K562 (cell line): Measurements from ENCODE around the gene CALY. TPM values are rescaled to one million over a fixed set of nuclear protein-coding genes. Genes with fewer than 3 reads are reported as not detected.

ENCODE experiments used
- ATAC-seq: fragments of 200-7000 bp; cut with Tn5 transposase; 3 replicates; pipeline ENCODE4 v1.9.1; 2020; ENCODE audit warnings: moderate library complexity
- BruUV-seq: library from RNA; stranded (reverse); fragments of 400-500 nt; replicated peaks from 2 replicates; lab custom pipeline; 2021; lab: Mats Ljungman, UMichigan
- CTCF ChIA-PET: fragments of 300-600 bp; formaldehyde crosslinking; extraction: SDS; loops from one replicate; lab custom pipeline; 2021; ENCODE audit warnings: low intra/inter-chr PET ratio; lab: Yijun Ruan, JAX
- POLR2A ChIA-PET: fragments of 300-600, 350-650 bp; sonication (Branson Sonifier 250); formaldehyde crosslinking; extraction: SDS; loops from one replicate; lab custom pipeline; 2021; ENCODE audit warnings: antibody characterized with exemption, inconsistent platforms; lab: Yijun Ruan, JAX
- DNase-seq, 4 experiments: peaks; one replicate each; pipeline versions ENCODE4 v3.0.0 to v3.0.0-alpha.2; 2011 to 2018; ENCODE audit warnings: low spot score in 3 of 4, mixed read lengths in 3 of 4; ENCODE audit errors: extremely low read depth in 1 of 4
- FAIRE-seq: peaks from 2 replicates; lab custom pipeline; 2011; peaks lifted over from hg19 to GRCh38; lab: Jason Lieb, UNC
- H2AFZ ChIP-seq: 2 replicates; pipeline ENCODE4 v1.6.0; 2011; ENCODE audit warnings: low read depth, low read length, control low read depth, inconsistent platforms
- H3K27ac ChIP-seq: fragments of 200-600 bp; 3 replicates; pipeline ENCODE4 v1.8.0; 2011; ENCODE audit warnings: low read depth, mild to moderate bottlenecking, control low read depth, inconsistent platforms, low read length, moderate library complexity, mixed read lengths; ENCODE audit errors: extremely low read depth
- H3K27me3 ChIP-seq, 2 experiments: fragments of 300-600 bp in 1 of 2; 2 replicates in 1 of 2; 3 replicates in 1 of 2; pipeline versions ENCODE4 v1.6.0 to v1.8.0; 2011; ENCODE audit warnings: inconsistent platforms in 2 of 2, low read length in 2 of 2, mild to moderate bottlenecking in 1 of 2, mixed read lengths in 1 of 2, moderate library complexity in 1 of 2; ENCODE audit not compliant: control insufficient read depth in 2 of 2, insufficient read depth in 2 of 2
- H3K36me3 ChIP-seq: fragments of 300-600 bp; 3 replicates; pipeline ENCODE4 v1.8.0; 2011; ENCODE audit warnings: mild to moderate bottlenecking, low read length, inconsistent platforms; ENCODE audit not compliant: control insufficient read depth, insufficient read depth
- H3K4me1 ChIP-seq, 2 experiments: fragments of 200-600 bp in 1 of 2; replicated peaks in 1 of 2; 2 replicates in 1 of 2; 3 replicates in 1 of 2; pipeline versions ENCODE4 v1.5.1 to v1.8.0; 2011; ENCODE audit warnings: inconsistent platforms in 2 of 2, low read length in 2 of 2, mild to moderate bottlenecking in 1 of 2, mixed read lengths in 1 of 2, moderate library complexity in 1 of 2; ENCODE audit not compliant: control insufficient read depth in 2 of 2, insufficient read depth in 2 of 2
- H3K4me2 ChIP-seq: 2 replicates; pipeline ENCODE4 v1.6.1; 2011; ENCODE audit warnings: low read length, control low read depth, inconsistent platforms, mixed read lengths; ENCODE audit not compliant: insufficient read depth
- H3K4me3 ChIP-seq: fragments of 200-600 bp; sonication (generic), shearing (Covaris generic); 2 replicates; pipeline ENCODE4 v1.5.1; 2016; ENCODE audit warnings: control low read depth, inconsistent platforms
- H3K79me2 ChIP-seq: fragments of 200-600 bp; 3 replicates; pipeline ENCODE4 v1.8.0; 2011; ENCODE audit warnings: low read length, inconsistent platforms; ENCODE audit not compliant: control insufficient read depth, insufficient read depth
- H3K9ac ChIP-seq, 2 experiments: 2 replicates each; pipeline versions ENCODE4 v1.6.0 to v1.6.1; 2011; ENCODE audit warnings: low read depth in 2 of 2, low read length in 2 of 2, control low read depth in 1 of 2, inconsistent platforms in 1 of 2, mild to moderate bottlenecking in 1 of 2, mixed read lengths in 1 of 2; ENCODE audit not compliant: insufficient read depth in 1 of 2
- H3K9me1 ChIP-seq: one replicate; pipeline ENCODE4 v1.6.0; 2011; ENCODE audit warnings: inconsistent platforms, mild to moderate bottlenecking, low read length, moderate library complexity; ENCODE audit not compliant: control insufficient read depth, insufficient read depth
- H3K9me3 ChIP-seq: replicated peaks from 2 replicates; pipeline ENCODE4 v1.5.1; 2011; ENCODE audit warnings: low read depth, low read length, inconsistent platforms; ENCODE audit not compliant: control insufficient read depth, insufficient read depth
- H4K20me1 ChIP-seq: replicated peaks from 2 replicates; pipeline ENCODE4 v1.6.1; 2011; ENCODE audit warnings: low read length, inconsistent platforms, mixed read lengths; ENCODE audit not compliant: control insufficient read depth, insufficient read depth
- BACH1 ChIP-seq: fragments of 200-800 bp; sonication (Bioruptor generic); IDR thresholded peaks from 2 replicates; pipeline ENCODE4 v1.6.1; 2016; ENCODE audit warnings: missing genetic modification characterization, missing compliant biosample characterization
- DNMT1 ChIP-seq: fragments of 450-650 bp; IDR thresholded peaks from 2 replicates; pipeline ENCODE4 v1.6.1; 2016; ENCODE audit warnings: antibody characterized with exemption, mild to moderate bottlenecking
- FOXA1 ChIP-seq: fragments of 450-650 bp; IDR thresholded peaks from 2 replicates; pipeline ENCODE4 v1.6.1; 2016; ENCODE audit warnings: mild to moderate bottlenecking, borderline replicate concordance
- HNRNPL ChIP-seq: fragments of 200-400 bp; formaldehyde crosslinking; IDR thresholded peaks from 2 replicates; pipeline ENCODE4 v1.6.1; 2017; ENCODE audit warnings: low read depth, mild to moderate bottlenecking, low read length
- HNRNPUL1 ChIP-seq: fragments of 200-400 bp; formaldehyde crosslinking; IDR thresholded peaks from 2 replicates; pipeline ENCODE4 v1.6.1; 2017; ENCODE audit warnings: low read length
- KDM4B ChIP-seq, 2 experiments: fragments of 450-650 bp in 1 of 2; sonication (generic) in 1 of 2; IDR thresholded peaks; 2 replicates each; pipeline ENCODE4 v1.6.1; 2016 to 2017; ENCODE audit warnings: borderline replicate concordance in 2 of 2, antibody characterized with exemption in 1 of 2, low read depth in 1 of 2, mild to moderate bottlenecking in 1 of 2
- MTA1 ChIP-seq: fragments of 450-650 bp; IDR thresholded peaks from 2 replicates; pipeline ENCODE4 v1.6.1; 2017; ENCODE audit warnings: borderline replicate concordance
- NCOA6 ChIP-seq: fragments of 450-650 bp; IDR thresholded peaks from 2 replicates; pipeline ENCODE4 v1.6.1; 2017; ENCODE audit warnings: mild to moderate bottlenecking
- NR3C1 ChIP-seq: sonication (generic); formaldehyde crosslinking; IDR thresholded peaks from 2 replicates; pipeline ENCODE4 v1.8.1; 2022; ENCODE audit warnings: missing genetic modification reagents
- PML ChIP-seq: IDR thresholded peaks from 2 replicates; pipeline ENCODE4 v1.6.1; 2012; ENCODE audit warnings: low read length, inconsistent platforms
- POLR2AphosphoS2 ChIP-seq: IDR thresholded peaks from 2 replicates; pipeline ENCODE4 v1.6.1; 2012; ENCODE audit warnings: low read length, improper control_type of control experiment
- ZNF347 ChIP-seq: fragments of 450-650 bp; formaldehyde crosslinking; IDR thresholded peaks from 2 replicates; pipeline ENCODE4 v1.4.0; 2020; ENCODE audit warnings: low read depth, mild to moderate bottlenecking, moderate library complexity
- ZNF583 ChIP-seq: fragments of 250-450 bp; sonication (Bioruptor Pico); IDR thresholded peaks from 2 replicates; pipeline ENCODE4 v1.4.0; 2020
- ZNF780A ChIP-seq: fragments of 250-450 bp; sonication (Bioruptor Pico); IDR thresholded peaks from 2 replicates; pipeline ENCODE4 v1.5.0; 2021; ENCODE audit warnings: mild to moderate bottlenecking
- ZZZ3 ChIP-seq: fragments of 450-650 bp; IDR thresholded peaks from 2 replicates; pipeline ENCODE4 v1.6.1; 2016; ENCODE audit warnings: antibody characterized with exemption, mild to moderate bottlenecking, moderate library complexity
- WGBS: fragments of 100-300 bp; shearing (Covaris generic); methylation state at CpG from one replicate; pipeline ENCODE4 v1.1.6; 2016; ENCODE audit warnings: low coverage, mixed read lengths; ENCODE audit not compliant: insufficient coverage; ENCODE audit errors: missing lambda C conversion rate; 5-methylcytosine and 5-hydroxymethylcytosine counted together
- in situ Hi-C: fragments of 300-500 bp; cut with MboI; formaldehyde crosslinking; loops from 4 replicates; pipeline ENCODE4 v1.15.0; 2018; ENCODE audit warnings: inconsistent platforms, mixed read lengths
- intact Hi-C: fragments of 100-400 bp; cut with micrococcal nuclease; formaldehyde crosslinking; loops from 2 replicates; pipeline ENCODE4 v1.14.2; 2022
- polyA plus RNA-seq, 8 experiments: library from polyadenylated mRNA; depleted of rRNA in 4 of 8; stranded (reverse) in 5 of 8; unstranded in 3 of 8; fragments of >200 nt; fragmentation: Nextera tagmentation in 2 of 8; fragmentation: Illumina TruSeq in 1 of 8; extraction: Ambion mirVana in 2 of 8; extraction: Trizol in 1 of 8; gene quantifications; 2 replicates each; pipeline versions ENCODE4 v1.2.1 to v1.2.3, GENCODE V29; 2011 to 2014; ENCODE audit warnings: inconsistent platforms in 1 of 8, missing spikeins in 1 of 8
- total RNA-seq, 7 experiments: library from RNA; depleted of rRNA in 6 of 7; stranded (reverse); fragments of >200 nt in 6 of 7; fragmentation: Illumina TruSeq in 2 of 7; extraction: Trizol in 2 of 7; gene quantifications; 2 replicates each; pipeline versions ENCODE4 v1.2.1 to v1.2.3, GENCODE V29; 2011 to 2021; ENCODE audit warnings: low replicate concordance in 1 of 7
- TF ChIP-seq, protein P1 (sequence below), 2 experiments: fragments of 450-650 bp; IDR thresholded peaks; 2 replicates each; pipeline ENCODE4 v1.6.1; 2016; ENCODE audit warnings: mild to moderate bottlenecking in 2 of 2, borderline replicate concordance in 1 of 2, low read depth in 1 of 2, moderate library complexity in 1 of 2

Gene CALY
- total and polyA plus RNA-seq, 9 of the 15 experiments (the other 6 are each of a cell fraction or from before 2014, with no cell fraction given): not detected

DNA sequence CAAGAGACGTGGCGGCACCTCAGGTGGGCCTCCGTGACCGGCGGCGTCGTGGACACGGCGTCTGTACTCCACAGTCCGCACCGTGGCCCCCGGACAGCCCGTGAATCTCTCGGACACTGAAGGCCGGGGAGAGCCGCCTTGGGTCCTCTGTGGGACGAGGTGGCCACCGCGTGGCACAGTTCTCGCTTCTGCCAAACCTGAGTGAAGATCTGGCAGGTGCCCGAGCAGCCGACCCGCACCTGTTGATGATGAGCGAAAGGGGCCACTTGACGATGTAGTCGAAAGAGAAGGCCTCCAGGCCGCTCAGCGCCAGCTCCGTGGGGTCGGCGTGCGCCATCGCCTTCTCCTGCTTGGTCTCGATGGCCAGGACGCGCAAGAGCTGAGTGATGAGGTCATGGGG is 51.5 kb downstream of the CALY start:
- TF ChIP-seq ZNF780A (CRISPR knock-in tag) (no peak), PML (no peak), KDM4B (IDR thresholded peaks at IDR 0.05; ENCODE audit: borderline replicate concordance in 2 of 2, low read depth in 1 of 2) (no peak), POLR2AphosphoS2 (no peak), ZNF583 (no peak), MTA1 (no peak), DNMT1 (no peak), ZNF347 (CRISPR knock-in tag) (no peak), FOXA1 (no peak), HNRNPL (no peak), NR3C1 (CRISPR knock-in tag) (no peak), HNRNPUL1 (no peak), ZZZ3 (no peak), BACH1 (tag) (no peak), NCOA6 (no peak)
- TF ChIP-seq, protein P1, sequence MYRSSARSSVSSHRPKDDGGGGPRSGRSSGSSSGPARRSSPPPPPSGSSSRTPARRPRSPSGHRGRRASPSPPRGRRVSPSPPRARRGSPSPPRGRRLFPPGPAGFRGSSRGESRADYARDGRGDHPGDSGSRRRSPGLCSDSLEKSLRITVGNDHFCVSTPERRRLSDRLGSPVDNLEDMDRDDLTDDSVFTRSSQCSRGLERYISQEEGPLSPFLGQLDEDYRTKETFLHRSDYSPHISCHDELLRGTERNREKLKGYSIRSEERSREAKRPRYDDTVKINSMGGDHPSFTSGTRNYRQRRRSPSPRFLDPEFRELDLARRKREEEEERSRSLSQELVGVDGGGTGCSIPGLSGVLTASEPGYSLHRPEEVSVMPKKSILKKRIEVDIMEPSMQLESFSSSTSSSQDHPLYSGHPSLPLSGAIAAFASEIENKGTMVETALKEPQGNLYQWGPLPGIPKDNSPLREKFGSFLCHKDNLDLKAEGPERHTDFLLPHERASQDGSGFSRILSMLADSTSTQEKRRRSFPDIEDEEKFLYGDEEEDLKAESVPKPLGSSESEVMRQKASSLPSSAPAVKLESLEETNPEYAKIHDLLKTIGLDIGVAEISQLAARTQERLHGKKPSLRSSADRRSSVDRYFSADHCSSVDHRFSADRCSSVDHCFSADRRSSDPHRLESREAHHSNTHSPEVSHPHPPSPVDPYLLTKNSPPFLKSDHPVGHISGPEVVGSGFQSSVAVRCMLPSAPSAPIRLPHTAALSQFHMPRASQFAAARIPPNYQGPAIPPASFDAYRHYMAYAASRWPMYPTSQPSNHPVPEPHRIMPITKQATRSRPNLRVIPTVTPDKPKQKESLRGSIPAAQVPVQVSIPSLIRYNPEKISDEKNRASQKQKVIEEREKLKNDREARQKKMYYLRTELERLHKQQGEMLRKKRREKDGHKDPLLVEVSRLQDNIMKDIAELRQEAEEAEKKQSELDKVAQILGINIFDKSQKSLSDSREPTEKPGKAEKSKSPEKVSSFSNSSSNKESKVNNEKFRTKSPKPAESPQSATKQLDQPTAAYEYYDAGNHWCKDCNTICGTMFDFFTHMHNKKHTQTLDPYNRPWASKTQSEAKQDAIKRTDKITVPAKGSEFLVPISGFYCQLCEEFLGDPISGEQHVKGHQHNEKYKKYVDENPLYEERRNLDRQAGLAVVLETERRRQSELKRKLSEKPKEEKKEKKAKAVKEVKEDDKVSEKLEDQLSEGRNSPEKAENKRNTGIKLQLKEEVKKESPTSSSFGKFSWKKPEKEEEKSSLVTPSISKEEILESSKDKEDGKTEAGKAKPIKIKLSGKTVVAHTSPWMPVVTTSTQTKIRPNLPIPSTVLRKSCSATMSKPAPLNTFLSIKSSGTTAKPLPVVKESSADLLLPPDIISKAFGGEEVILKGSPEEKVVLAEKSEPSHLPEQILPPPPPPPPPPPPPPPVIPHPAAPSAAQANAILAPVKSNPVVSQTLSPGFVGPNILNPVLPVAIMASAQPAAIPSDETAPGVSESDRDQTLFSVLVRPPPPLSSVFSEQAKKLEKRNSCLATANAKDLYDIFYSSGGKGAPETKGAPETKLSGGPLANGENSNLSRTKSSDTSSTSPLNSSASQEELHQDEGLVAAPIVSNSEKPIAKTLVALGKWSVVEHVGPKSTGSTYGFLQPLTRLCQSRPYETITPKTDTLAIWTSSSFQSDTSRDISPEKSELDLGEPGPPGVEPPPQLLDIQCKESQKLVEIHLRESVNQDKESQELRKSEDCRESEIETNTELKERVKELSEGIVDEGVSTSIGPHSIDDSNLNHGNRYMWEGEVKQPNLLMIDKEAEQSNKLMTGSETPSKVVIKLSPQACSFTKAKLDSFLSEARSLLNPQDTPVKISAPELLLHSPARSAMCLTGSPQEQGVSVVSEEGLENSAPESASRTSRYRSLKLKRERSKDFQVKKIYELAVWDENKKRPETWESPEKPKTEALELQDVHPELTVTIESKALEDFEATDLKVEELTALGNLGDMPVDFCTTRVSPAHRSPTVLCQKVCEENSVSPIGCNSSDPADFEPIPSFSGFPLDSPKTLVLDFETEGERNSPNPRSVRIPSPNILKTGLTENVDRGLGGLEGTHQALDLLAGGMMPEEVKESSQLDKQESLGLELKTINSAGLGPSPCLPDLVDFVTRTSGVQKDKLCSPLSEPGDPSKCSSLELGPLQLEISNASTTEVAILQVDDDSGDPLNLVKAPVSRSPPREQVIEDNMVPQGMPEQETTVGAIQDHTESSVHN (IDR thresholded peaks at IDR 0.05; ENCODE audit: borderline replicate concordance in 1 of 2, low read depth in 1 of 2): no peak
- Histone ChIP-seq H3K4me1 (peaks cover 0 to 9% of the 10 kb centered on the region in 2 experiments; a peak in 2 of 5 replicates), H3K27me3 (no peaks in the 10 kb centered on the region), H3K4me3 (no peak overlapping the region), H2AFZ (no peak overlapping the region), H3K9me1 (no peaks in the 10 kb centered on the region), H3K9me3 (no peaks in the 10 kb centered on the region), H3K9ac (no peak overlapping the region), H3K4me2 (no peak overlapping the region), H4K20me1 (no peaks in the 10 kb centered on the region), H3K79me2 (no peaks in the 10 kb centered on the region), H3K27ac (no peak overlapping the region), H3K36me3 (peaks cover 70% of the 10 kb centered on the region; the same call in 2 of the 3 replicates)
- intact Hi-C loops: no loop called here
- DNase-seq: no peak
- no TSS peak for BruUV-seq
- POLR2A ChIA-PET: no interaction called here
- ATAC-seq: no peak
- FAIRE-seq: no peak
- 98% methylated on average over 23 of the region's 36 CpGs for WGBS
- CTCF ChIA-PET: no interaction called here
- in situ Hi-C loops: no loop called here
